KOPT-K1 (cell line): ENCODE data around the gene HES7.

Source experiments
- H3K27ac ChIP-seq: fragments of 200-600 bp; sonication (generic); 2 replicates; pipeline ENCODE4 v1.5.1; 2016; ENCODE audit warnings: antibody characterized with exemption, mild to moderate bottlenecking, low read depth, low read length; ENCODE audit not compliant: poor library complexity, severe bottlenecking
- H3K36me3 ChIP-seq: fragments of 200-600 bp; sonication (generic); 2 replicates; pipeline ENCODE4 v1.5.1; 2017; ENCODE audit warnings: antibody characterized with exemption, mild to moderate bottlenecking, low read length, moderate library complexity; ENCODE audit not compliant: insufficient read depth
- H3K9me3 ChIP-seq: fragments of 200-600 bp; sonication (generic); 2 replicates; pipeline ENCODE4 v1.5.1; 2017; ENCODE audit warnings: antibody characterized with exemption, low read length, mild to moderate bottlenecking; ENCODE audit not compliant: insufficient read depth, poor library complexity, severe bottlenecking

HES7 gene

GRCh38 chr17:8072341-8072728 is 51.6 kb downstream of the HES7 start:
- H3K9me3 ChIP-seq: no peaks in the 10 kb centered on the region
- H3K36me3 ChIP-seq: no peaks in the 10 kb centered on the region
- no peak overlapping the region for H3K27ac ChIP-seq

GRCh38 chr17:8071496-8071895 is 52.4 kb downstream of the HES7 start:
- H3K27ac ChIP-seq: no peak overlapping the region
- H3K36me3 ChIP-seq: no peaks in the 10 kb centered on the region
- no peaks in the 10 kb centered on the region for H3K9me3 ChIP-seq
